CD4-positive, alpha-beta T cell treated with Interleukin-4 for 1 hour (primary cell): ENCODE data around the gene AASDH.

Experiments
- DNase-seq, 2 donors: peaks; one replicate each; pipeline ENCODE4 v3.0.0-alpha.2; 2020 to 2022

The AASDH gene

DNA sequence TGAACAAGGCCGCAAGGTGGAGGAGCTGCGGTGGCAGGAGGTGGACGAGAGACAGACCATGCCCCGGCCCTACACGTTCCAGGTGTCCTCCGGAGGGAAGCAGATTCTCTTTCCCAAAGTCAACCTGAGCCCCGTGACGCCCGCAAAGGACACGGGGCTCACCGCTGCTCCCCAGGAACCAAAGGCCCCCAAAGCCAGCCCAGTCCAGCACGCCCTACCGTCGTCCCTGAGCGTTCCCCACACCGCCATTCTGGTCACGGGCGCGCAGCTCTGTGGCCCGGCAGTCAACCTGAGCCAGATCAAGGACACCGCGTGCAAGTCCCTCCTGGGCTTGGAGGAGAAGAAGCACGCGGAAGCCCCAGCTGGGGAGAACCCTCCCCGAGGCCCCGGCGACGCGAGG is 72.2 kb downstream of the AASDH start:
- DNase-seq: no peak

- no peak for DNase-seq
These were observed 72.9 kb downstream of the AASDH start for GRCh38 chr4:56314207-56314915.

DNA sequence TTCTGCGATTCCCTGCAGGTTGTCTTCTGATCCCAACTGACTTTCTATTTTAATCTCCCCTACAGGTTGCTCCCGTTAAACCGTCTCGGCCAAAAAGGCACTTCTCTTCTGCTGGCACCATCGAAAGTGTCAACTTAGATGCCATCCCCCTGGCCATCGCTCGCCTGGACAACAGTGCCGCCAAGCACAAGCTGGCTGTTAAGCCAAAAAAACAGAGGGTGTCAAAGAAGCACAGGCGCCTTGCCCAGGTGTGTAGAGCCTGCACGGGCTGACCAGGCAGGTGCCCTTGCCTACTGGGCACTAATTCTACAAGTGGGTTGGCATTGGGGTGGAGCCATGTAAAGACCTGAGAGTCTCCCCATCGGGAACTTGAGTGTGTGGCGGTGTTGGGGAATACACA is 74.2 kb downstream of the AASDH start:
- DNase-seq: no peak

DNA sequence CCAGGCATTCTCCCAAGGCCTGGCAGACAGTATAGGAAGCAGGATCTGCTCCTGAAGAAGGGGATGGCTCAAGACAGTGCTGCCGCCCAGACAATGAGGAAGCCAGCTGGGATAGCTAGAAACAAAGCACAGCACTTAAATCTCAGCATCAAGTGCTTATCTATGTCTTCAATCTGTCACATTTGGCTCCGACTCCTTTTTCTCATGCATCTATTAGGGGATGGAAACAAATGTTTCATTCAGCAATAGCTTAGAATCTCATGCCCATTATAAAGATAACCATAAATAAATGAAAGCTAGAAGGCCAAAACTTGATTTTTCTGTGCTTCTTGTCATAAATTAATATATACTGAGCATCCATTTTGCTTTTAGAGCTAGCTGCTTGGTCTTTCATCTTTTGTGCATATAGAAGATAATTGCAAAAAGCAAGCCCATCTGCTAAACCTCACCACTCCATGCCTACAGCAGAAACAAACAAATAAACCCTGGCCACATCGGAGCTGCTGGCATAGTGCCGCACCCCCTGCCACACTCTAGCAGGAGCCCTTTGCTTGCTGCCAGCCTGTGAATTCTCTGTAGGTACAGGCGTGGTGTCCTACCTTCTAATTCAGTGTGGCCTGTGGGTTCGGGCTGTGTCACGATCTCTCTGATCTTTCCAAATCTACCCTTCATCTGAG is 75.9 kb downstream of the AASDH start:
- DNase-seq: no peak

GRCh38 chr4:56310401-56311125 is 76.7 kb downstream of the AASDH start:
- no peak for DNase-seq

- DNase-seq: no peak
These were observed 78.9 kb downstream of the AASDH start for GRCh38 chr4:56308384-56308783.

DNA sequence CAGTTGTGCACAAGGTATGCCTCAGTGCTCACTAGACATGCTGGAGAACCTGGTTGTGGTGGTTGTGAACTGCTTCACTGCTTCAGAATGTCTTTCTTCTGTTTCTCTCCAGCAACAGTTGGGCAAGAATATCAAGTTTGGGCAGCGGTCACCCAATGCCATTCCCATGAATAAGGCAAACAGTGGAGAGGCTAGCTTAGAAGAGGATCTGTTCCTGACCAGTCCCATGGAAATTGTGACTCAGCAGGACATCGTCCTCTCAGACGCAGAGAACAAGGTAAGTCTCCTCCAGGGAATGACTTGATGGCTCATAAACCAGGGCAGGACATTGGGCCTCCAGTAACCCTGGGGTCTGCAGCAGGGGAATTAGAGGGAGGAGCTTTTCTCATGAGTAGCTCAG is 79.9 kb downstream of the AASDH start:
- no peak for DNase-seq

DNA sequence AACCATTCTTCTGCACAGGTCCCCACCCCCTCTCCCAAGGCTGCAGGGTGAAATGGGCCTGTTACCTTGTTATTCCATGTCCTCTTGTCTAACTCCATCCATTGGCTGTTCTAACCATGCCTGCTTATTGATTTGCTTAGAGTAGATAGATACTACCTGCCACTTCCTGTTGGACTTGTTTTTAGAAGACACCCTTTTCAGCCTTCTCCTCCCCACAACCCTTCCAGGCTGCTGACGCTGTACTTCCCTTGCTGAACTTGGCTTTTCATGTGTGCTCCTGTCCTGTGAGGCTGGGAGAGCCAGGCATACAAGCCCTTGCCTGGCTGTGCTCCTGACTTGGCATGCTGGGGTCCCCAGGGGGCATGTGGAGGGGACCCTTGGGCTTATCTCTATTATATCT is 81.9 kb downstream of the AASDH start:
- no peak for DNase-seq

DNA sequence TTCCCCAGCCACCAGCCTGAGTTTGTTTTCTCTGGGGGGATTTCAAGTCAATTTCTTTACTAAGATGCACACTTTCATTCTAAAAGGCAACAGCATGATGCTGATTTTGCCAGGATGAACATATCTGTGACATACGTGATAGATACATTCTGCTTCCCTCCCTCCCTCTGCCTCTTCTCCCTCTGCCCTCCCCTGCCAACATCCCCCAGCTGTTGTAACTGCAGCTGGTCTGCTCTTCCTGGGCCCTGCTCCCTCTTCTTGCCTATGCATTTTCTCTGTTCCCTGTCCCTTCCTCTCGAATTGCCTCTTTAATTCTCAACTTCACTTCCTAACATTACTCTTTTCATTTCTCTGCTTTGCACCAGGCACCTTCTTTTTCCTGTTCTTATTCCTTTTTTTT is 83.4 kb downstream of the AASDH start:
- DNase-seq: no peak

GRCh38 chr4:56302760-56303159 is 84.5 kb downstream of the AASDH start:
- no peak for DNase-seq

GRCh38 chr4:56301997-56302496 is 85.2 kb downstream of the AASDH start:
- DNase-seq: no peak

GRCh38 chr4:56301181-56301996 is 85.9 kb downstream of the AASDH start:
- DNase-seq: peak; percentile 63 to 64

DNA sequence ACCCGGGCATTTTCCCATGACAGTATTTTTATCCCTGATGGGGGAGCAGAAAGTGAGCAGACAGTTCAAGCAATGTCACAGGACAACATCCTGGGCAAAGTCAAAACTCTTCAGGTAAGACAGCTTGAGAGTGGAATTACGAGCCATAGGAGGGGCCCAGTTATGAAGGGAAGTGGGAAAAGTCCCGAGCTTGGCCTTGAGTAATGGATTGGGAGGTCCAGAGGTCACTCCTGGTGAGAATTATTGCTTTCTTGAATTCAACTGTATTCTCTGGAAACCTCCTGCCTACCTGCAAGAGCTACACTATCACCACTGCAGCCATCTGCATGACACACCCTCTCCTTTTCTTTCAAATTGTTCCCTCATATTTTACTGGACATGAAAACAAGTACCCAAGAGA is 89.1 kb downstream of the AASDH start:
- DNase-seq: no peak

DNA sequence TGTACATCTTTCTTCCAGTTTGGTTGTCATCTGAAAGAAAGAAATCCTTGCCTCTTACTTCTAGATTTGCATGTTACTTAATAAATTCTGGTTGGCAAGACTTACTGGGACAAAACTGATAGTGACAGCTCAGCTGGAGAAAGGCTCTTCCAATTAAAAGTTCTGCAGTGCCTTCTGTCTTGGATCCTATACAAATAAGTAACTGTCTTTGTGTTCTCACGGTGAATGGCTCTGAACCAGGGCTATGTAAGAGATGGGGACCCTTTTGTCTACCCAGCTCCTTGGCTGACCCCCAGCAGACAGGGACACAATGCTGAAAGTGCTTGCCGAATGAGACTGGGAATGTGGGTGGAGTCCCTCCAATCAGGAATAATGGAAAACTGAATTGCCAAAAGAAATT is 89.5 kb downstream of the AASDH start:
- DNase-seq: no peak

- DNase-seq: no peak
These were observed 90.8 kb downstream of the AASDH start for GRCh38 chr4:56296526-56296925.

GRCh38 chr4:56293121-56293520 is 94.2 kb downstream of the AASDH start:
- DNase-seq: no peak

- DNase-seq: no peak
These were observed 97.4 kb downstream of the AASDH start for GRCh38 chr4:56289934-56290333.

DNA sequence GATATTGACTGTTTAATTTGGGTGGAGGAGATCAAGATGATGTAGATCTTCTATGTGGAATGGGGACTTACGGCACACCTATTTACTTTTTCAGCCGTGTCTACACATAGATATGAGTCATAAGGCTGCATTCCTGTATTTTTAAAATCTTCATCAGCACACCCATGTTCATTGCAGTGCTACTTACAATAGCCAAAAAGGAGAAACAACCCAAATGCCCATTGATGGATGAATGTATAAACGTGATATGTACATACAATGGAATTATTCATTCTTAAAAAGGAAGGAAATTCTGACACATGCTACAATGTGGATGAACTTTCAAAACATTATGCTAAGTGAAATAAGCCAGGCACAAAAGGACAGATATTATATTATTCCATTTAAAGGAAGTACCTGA is 98.6 kb downstream of the AASDH start:
- DNase-seq: no peak
